GM19023 (cell line): Measurements from ENCODE around the gene CDH13.

Experiments
- ATAC-seq: cut with Tn5 transposase; IDR thresholded peaks from one replicate; pipeline ENCODE4 v1.9.1; 2021; ENCODE audit warnings: mild to moderate bottlenecking, moderate library complexity; ENCODE audit not compliant: unreplicated experiment

CDH13 gene

DNA sequence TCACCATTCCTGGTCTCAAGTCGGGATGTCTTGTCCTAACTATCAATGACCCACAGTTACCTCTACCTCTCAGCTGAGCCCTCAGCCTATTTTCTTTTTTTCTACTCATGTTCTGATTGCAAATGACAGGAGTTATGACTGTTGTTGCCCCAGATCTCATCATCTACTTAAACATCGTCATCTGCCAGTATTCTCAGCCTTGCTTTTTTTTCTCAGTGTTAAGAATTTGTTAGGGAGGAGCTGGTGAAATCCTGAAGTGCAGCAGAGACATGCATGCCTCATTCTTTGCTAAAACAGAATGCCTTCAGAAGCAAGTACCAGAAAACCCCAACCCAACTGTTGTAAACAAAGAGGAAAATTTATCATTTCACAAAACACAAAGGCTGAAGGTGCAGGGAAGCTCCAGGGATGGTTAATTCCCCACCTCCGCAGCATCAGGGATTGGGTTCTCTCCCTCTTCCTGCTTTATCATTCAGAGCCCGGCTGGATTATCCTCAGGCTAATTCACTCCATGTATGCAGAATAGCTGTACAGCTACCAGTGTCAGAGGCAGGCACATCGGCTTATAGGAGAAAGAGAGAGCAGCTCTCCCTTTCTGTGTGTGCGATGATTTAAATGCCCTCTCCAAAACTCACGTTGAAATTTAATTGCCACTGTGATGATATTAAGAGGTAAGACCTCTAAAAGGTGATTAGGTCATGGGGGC lies 640.2 kb downstream of the CDH13 start:
- ATAC-seq = no peak

DNA sequence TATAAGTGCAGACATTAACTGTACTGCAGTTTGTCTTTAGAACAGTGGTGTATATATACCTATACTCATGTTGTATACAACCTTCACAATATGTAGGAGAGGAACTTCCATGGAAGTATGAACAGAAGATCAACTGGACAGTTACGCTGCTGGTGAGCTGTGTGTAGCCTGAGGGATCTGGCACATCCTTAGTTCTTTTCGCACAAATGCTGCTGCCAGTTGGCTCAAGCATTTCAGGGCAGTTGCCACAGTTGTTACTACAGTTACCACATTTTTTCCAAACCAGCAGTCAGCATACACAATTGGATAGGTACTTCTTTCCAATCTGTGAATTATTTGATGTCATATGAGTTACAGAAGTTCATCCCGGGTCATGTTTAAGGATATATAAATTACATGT lies 641.4 kb downstream of the CDH13 start:
- ATAC-seq = no peak

- no peak for ATAC-seq
These were observed 642.3 kb downstream of the CDH13 start for GRCh38 chr16:83269048-83269447.

DNA sequence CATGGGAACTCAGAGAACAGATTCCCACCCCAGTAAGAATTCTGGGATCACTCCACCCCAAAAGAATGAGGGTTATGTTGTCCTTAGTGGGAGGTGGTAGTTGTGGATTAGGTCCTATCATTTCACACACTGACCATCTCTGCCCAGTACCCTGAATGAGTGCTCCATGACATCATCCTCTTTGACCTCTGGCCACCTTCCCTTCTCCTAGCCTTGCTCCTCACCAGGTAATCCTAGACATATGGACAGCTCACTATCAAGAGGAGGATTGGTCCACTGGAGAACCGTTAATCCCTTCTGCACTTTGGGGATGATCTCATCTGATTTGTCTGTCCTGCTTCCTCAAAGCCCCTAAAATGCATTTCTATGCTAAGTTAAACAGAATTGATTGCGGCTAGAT lies 642.8 kb downstream of the CDH13 start:
- no peak for ATAC-seq

GRCh38 chr16:83270061-83270460 lies 643.3 kb downstream of the CDH13 start:
- ATAC-seq = no peak

GRCh38 chr16:83270640-83271039 lies 643.9 kb downstream of the CDH13 start:
- ATAC-seq = no peak

DNA sequence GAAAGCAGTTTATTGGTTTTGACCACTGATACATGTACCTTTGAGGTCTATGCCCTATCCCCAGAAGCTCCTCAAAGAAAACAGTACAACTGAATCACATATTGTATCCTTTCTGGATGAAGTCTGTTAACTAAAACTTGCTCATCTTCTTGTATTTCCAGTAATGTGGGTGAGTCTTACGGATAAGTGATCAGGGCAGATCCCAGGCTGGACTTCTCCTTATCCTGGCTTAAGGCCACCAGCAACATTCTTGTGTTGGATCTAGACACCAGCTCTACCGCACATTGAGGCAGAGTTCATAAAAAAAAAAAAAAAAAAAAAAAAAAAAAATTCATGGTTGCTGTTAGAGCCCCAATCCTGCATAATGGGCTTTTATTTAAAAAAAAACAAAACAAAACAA lies 644.4 kb downstream of the CDH13 start:
- no peak for ATAC-seq

DNA sequence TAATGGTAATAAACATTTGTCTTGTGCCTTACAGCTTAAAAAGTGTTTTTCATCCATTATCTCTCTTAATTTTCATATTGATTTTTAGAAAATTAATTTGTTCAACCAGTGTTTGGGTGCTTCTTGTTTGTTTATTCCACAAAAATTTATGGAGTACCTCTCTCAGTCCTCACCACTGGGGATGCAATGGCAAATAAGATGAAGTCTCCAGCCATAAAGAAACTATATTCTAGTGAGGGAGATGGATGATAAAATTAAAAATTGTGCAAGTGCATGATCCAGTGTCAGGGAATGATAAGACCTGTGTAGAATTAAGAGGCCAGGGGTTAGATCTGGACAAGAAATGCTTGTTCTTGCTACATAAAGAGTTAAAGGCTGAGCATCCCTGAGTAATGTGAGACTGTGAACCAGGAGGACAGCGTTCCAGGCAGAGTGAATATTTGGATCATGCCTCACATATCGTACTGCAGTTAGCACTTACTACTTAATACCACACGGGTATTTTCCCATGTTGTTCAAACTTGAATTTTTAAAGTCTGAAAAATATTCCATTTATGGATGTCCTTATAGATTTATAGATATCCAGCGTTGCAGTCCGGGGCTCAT lies 645.3 kb downstream of the CDH13 start:
- no peak for ATAC-seq

GRCh38 chr16:83272843-83273242 lies 646.1 kb downstream of the CDH13 start:
- ATAC-seq = no peak

DNA sequence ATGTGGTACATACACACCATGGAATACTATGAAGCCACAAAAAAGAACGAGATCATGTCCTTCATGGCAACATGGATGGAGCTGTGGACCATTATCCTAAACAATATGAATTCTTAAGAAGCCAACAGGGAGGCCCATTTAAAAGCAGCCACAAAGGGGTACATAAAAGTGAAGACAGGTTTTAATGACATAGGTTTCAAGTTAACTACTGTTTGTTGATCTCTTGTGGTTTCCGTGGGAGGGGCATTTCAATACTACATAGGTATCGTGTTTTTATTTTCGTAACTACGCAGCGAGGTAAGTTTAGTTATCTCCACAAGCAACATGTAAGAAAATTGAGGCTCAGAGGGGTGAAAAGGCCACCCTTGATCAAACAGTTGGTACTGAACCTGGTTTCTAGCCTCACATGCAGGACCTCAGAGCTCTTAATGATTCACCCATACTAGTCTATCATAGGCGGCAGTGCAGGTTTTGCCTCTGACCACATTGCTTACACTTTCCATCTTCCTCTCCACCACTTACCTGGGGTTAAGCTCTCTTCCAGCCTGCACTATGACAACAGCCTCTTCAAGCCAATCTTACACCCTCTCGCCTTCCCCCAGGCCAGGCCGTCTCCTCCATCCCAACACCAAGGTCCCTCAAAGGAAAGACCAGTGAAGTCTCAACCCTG lies 646.9 kb downstream of the CDH13 start:
- no peak for ATAC-seq

DNA sequence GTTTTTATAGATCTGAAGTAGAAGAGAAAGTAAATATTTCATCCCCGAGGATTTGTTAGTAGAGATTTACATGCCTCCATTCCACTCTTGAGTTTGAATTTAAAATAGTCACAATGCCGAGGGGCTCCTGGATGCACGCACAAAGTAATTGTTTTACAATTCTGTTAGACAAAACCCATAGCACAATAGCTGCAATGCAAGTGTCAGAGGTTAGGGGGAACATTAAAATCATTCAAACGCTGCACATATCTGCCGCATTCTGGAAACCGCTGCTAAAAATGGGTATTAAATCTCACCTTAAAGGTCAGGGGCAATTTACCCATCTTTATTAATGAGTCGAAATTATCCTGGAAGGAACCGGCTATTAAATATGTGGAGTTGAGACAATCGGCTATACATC lies 652.5 kb downstream of the CDH13 start:
- ATAC-seq = no peak

GRCh38 chr16:83285921-83286320 lies 659.2 kb downstream of the CDH13 start:
- ATAC-seq = no peak

DNA sequence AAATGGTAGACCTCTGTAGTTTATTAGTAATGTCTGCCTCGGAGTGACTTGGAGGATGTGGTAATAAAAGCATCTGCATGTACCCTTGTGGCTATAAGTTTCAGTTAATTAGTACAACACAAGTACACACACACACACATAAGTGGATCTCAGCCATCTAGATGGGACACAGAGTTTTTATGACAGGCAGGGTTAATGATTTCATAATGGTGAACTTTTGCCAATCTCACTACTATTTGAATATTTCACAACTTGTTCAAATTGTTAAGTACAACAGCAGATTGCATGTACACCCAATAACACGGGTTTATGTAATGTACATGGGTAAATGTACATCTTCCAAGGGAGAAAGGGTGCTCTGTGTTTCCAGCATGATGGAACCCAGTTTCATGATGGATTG lies 669.7 kb downstream of the CDH13 start:
- no peak for ATAC-seq

DNA sequence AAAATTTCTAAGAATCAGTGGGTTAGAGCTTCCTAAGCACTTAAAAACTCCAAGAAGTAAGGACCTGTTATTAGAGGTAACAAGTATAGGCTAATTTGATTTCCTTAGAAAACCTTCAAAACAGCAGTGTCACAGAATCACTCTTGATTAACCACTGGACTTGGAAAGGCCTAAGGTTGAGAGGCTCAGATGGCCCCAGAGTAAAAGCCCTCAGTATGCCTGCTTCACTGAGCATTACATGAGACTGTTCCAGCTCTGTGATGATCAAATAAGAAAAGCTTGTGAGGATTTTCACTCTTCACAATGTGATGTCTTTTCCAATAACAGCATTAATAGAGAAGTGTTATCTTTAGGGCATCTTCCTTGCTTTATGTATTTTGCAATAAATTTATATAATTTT lies 671.8 kb downstream of the CDH13 start:
- no peak for ATAC-seq

DNA sequence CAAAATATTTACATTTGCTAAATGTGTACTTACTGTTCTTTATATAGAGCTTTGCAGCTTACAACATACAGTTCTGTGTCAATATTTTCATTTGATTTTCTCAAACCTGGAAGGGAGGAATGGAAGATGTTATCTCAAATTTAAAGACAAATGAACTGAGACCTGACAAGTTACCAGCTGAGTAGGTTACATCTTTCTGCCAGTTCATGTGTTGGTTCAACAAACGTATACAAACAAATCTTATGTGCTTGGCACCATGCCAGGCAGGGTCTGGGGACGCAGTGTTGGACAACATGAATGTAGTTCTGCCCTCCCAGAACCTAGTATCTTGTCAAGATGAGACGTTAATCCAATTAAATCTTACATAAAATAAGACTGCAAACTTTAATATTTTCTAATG lies 673.6 kb downstream of the CDH13 start:
- no peak for ATAC-seq

DNA sequence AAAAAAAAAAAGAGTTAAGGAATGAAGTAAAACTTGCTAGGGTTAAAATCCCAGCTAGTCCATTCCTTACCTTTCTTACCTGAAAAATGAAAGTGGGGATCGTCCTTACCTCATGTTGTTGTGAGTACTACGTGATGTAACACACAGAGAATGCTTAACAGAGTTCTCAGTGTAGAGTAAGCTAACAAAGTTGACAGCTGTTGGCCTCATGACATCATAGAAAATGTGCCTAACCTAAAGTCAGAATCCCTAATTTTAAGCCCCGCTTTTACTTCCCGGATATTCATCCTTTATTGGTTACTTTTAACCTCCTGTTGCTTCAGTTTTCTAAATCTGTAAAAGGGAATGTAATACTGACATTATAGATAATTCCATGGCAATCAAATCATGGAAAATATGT lies 675.2 kb downstream of the CDH13 start:
- no peak for ATAC-seq

DNA sequence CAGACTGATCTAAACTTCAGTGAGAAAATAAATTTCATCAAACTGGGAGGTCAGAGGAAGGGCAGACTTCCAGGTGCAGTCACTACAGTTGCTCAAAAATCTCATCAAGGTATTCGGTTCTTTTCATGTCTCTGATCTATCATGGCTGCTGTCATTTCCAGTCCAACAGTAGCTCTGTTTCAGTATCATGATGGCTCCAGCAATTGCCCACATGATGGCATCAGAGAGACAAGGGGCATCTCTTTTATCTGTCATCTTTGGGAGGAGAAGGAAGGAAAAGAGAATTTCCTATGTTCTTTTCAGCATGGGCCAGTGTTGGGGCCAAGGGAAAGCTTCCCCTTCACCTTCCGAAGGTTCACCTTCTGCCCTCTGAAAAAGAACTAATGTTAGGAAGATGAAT lies 676.1 kb downstream of the CDH13 start:
- no peak for ATAC-seq

DNA sequence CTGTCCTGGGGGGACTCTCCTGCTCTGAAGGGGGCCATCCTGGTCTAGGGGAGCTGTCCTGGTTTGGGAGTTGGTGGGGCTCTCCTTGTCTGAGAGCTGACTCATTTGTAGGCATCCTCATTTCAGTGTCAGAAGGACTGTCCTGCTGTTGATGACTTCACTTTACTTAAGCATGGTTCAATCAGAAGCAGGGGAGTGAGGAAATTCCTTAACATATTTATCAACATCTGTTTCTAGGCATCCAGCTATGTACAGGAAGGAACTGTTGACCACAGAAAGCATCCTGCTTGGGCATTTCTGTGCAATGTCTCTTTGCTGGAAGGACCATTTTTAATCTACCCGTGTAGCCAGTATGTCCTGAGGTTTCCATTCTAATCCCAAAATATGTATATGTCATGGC lies 678.3 kb downstream of the CDH13 start:
- ATAC-seq = no peak

- no peak for ATAC-seq
These were observed 680.3 kb downstream of the CDH13 start for GRCh38 chr16:83306961-83307593.

- ATAC-seq = no peak
These were observed 680.8 kb downstream of the CDH13 start for GRCh38 chr16:83307594-83307992.

DNA sequence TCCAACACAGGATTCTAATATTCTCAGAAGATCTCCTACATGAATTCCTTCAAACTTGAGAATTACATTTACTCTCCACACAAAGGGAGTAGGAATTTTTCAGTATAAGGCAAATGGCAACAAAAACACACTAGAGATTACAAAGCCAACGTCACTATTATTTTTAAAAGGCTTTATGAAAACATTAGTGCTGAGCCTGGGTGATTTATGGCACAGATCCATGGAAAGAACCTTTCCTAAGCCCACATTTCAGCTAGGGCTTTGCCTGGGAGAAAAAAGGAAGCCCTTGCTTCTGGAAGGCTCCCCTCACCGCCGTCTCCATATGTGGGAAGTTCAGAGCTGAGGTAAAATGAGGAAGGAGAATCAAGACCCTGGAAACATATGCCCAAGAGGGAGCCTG lies 681.6 kb downstream of the CDH13 start:
- no peak for ATAC-seq

DNA sequence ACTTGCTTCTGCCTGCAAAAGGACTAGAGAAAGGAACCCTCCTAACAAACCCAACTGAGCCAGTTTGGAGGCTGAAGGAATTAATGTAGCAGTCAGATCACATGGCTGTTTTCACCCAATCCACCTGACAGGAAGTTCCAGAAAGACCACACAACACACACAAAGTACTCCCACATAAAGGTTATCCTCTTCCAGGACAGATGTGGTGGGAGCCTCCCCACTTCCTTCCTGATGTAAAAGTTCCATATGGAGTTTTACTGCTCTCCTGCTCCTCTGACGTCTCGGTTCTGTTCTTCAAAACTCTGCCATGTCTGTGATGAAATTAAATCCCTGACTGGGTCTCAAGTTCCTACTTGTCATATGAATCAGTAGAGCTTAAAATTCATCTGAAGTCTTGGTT lies 684.0 kb downstream of the CDH13 start:
- ATAC-seq = no peak
